Activated T-cell treated with anti-CD3 and anti-CD28 coated beads for 48 hours (primary cell): Measurements from ENCODE around the gene CCND3.

ENCODE experiments used
- DNase-seq: peaks from one replicate; pipeline ENCODE4 v3.0.0-alpha.2; 2020; ENCODE audit warnings: low read depth

CCND3 gene

DNA sequence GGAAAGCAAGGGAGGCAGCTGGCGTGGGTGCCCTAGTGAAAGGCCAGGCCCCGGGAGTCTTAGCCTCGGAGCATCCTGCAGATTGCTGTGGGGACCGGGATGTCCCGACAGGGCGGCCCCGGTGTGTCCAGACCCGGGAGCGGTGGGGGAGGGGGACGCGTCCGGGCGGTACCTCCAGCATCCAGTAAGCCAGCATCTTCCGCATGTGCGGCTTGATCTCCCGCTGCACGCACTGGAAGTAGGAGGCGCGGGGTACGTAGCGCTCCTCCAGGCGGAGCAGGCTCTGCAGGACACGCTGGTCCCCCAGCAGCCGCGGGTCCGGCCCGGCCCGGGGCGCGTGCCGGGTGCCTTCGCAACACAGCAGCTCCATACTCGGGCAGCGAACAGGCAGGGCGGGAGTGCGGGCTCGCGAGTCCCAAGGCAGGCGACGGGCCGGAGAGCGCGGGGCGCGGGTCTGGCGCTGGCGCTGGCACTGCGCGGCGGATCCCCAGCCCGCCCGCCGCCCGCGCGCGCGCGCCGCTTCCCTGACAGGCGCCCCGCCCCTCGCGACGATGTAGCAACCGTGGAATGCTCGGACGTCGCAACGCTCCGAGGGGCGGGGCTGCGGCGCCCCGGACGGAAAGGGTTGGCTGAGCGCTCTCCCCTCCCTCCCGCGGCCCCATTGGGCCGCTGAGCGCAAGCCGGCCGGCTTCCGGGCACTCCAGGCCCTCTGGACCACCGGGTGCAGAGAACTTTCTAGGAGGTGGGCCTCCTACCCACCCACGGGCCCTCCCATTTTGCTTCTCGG is at the start of gene CCND3:
CCND3 (minus strand) TSS at position 529 of the 787 bp plus-strand sequence; CDS start at position 370, 159 bp downstream.
- DNase-seq = peak; percentile 93

GRCh38 chr6:41986339-41986738 is 44.7 kb upstream of the CCND3 start:
- no peak for DNase-seq

DNA sequence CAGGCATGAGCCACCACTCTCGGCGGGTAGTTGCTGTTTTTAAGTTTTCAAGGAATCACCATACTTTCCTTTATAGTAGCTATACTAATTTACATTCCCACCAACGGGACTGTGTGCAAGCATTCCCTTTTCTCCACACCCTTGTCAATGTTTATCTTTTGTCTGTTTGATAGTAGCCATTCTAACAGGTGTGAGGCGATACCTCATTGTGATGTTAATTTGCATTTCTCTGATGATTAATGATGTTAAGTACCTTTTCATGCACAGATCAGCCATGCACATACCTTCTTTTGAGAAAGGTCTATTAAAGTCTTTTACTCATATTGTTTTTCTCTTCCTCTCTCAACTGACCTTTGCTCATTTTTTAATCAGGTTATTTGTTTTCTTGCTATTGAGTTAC is 43.0 kb upstream of the CCND3 start:
- no peak for DNase-seq

GRCh38 chr6:41976794-41977484 is 35.3 kb upstream of the CCND3 start:
- no peak for DNase-seq

- DNase-seq = no peak
Observed at GRCh38 chr6:41975276-41975675, 33.7 kb upstream of the CCND3 start.

- DNase-seq = no peak
Observed at GRCh38 chr6:41974281-41974825, 32.7 kb upstream of the CCND3 start.

DNA sequence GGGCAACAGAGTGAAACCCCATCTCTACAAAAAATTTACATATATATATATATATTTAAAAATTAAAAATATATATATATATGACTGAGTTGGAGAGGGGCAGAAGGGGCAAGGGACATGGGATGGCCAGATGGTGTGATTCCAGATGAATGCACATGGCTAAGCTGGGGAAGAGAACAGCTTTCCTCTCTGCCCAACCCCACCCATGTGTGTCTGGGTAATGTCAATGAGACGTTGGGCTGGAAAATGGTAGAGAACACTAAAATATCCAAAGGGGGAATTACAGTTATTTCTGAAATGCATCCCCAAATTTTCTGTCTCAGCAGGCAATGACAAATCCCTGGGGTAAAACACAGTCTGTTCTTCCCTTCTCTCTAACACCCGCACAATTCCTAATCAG is 31.2 kb upstream of the CCND3 start:
- DNase-seq = no peak

GRCh38 chr6:41970436-41970846 is 28.8 kb upstream of the CCND3 start:
- DNase-seq = peak; percentile 57

DNA sequence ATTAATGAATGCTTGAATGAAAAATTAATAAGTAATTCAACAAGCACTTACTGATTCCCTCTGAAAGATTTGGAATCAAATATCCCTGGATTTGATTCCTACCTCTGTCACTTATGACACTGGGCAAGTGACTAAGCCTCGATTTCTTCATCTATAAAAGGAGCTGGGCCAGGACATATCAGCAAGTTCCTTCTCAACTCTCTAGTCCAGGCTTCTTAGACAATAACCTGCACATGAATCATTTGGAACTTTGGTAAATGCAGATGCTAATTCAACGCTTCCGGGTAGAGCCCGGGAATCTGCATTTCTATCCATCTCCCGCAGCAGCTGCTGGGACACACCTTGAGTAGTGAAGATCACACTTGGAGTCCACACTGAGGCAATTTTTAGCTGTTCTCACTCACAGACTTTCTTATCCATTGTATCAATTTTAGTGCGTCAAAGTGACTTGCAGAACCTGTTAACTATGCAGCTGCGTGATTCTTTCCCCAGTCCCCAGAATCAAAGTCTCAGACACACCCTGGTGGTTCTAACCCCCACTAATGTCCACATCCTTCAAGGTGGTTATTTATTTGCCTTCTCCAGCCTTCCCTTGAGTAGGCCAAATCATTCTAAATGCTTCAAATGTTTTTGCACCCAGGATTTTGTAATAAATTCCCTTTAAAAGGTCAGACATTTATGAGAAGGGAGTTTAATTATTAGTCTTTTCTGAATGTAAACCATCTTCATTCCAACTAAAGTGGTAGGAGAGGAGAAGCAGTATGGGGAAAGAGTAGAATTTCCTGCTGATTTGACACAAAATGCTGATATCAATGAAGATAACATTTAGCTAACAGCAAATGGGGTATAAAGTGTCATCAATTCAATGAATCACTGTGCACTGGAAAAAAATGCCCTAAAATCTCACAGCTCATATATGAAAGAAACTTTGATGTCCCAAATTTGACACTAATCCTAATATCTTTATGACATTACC is 26.0 kb upstream of the CCND3 start:
- DNase-seq = no peak

DNA sequence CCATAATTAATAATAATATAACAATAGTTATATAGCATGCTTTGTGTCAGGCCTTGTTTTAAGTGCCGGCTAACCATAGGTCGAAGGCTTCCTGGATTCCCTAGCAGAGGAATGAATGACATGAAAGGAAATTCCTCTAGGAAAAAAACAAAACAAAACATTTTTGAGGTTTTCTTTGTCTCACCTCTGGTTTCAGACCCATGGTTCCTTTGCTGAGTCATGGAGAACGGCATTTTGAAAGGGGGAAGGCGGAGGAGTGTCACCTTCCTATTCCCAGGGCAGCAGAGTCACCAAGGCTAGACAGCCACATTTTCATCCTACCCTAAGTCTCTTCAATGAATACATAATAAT is 25.3 kb upstream of the CCND3 start:
- no peak for DNase-seq

DNA sequence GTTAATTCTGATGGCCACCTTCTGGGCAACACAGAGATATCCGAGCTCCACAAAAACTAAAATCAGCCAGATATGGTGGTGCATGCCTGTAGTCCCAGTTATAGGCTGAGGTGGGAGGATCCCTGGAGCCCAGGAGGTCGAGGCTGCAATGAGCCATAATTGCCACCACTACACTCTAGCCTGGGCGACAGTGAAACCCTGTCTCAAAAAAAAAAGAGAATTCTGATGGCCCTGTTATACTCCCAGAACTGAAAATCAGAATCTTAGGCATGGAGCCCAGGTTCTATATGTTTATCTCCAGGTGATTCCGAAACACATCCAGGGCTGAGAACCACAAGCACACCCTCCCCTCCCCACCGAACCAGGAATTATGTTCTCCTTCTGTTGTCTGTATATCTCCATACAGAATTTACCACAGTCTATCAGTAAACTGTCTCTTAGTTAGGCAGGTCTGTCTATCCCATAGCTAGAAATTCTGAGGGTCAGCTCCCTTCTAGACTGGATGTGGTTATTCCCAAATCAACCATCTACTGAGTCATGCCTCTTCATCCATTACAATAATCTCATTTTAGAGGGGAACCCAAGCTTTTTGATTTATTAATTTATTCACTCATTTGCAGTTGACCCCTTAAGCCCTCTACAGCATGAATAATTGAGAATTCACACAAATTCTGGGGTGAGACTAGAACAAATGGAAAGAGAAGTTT is 24.8 kb upstream of the CCND3 start:
- no peak for DNase-seq

DNA sequence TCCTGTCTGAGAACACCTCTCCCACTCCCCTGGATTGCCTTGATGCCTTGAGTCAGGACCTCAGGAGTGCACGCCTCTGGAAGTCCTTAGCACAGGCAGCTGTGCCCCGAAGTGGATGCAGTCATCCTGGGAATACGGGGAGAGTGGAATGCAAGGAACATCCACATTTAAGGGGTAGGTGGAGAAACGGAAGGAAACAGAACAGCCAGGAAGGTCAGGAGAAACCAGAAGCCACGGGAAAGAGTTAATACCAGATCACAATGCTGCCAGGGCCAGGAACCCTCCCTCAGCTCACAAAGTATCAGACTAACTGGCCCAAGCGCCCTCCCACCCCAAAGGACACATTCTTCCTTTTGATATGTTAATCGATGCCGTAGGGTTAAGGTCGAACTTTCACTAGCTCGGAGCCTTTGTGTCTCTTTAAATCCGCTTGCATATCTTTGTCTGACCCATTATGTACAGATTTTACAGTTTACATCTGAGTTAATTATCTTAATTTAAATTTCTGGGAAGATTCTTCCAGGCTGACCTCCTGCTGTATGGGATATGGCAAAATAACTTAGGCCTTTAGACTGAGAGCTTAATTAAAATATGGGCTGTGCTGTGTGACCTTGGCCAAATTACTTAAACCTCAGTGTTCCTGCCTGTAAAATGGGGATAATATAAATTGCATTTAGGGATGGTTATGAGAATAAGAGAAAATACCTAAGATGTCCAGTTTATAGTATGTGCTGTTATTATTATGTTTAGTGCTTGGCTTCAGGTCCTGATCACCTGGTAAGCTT is 24.0 kb upstream of the CCND3 start:
- no peak for DNase-seq

- DNase-seq = no peak
Observed at GRCh38 chr6:41964201-41964887, 22.7 kb upstream of the CCND3 start.

DNA sequence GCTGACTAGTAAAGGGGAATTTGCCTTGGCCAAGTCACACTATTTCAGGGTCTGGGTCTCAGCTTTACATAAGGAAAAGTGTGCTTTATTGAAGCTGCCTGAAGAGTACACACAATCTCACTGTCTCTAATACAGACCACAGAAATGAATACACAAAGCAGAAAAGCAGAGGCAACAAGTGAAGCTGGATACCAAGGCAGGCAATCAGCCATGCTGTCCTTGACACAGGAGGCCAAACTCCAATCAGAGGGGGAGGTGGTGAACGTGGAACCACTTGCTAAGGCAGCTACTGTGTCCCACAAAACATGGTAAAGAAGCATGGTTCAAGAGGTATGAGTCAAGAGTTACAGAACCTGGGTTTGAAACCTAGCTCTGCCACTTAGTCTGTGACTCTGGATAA is 21.8 kb upstream of the CCND3 start:
- DNase-seq = no peak

DNA sequence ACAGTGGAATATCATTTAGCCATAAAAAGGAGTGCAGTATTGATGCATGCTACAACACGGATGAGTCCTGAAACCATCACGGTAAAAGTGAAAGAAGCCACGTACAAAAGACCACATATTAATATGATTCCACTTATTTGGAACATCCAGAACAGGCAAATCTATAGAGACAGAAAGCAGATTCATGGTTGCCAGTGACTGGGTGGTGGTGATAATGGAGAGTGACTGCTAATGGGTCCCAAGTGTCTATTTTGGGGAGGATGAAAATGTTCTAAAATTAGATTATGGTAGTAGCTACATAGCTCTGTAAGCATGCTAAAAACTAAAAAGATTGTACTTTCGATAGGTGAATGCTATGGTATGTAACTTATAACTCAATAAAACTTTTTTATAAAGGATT is 18.4 kb upstream of the CCND3 start:
- no peak for DNase-seq

GRCh38 chr6:41958022-41958856 is 16.6 kb upstream of the CCND3 start:
- no peak for DNase-seq

- no peak for DNase-seq
Observed at GRCh38 chr6:41957117-41957516, 15.5 kb upstream of the CCND3 start.

GRCh38 chr6:41955412-41955811 is 13.8 kb upstream of the CCND3 start:
- no peak for DNase-seq

GRCh38 chr6:41954668-41955067 is 13.1 kb upstream of the CCND3 start:
- no peak for DNase-seq
